Neural cell (in vitro differentiated cells): Measurements from ENCODE around the gene MAML3.

Experiments used
- CTCF ChIP-seq: fragments of 450-650 bp; IDR thresholded peaks from 2 replicates; pipeline ENCODE4 v1.5.1; 2014; ENCODE audit warnings: antibody characterized with exemption, mild to moderate bottlenecking, moderate library complexity; ENCODE audit not compliant: poor library complexity, severe bottlenecking
- EP300 ChIP-seq: fragments of 450-650 bp; conservative IDR thresholded peaks from 2 replicates; pipeline ENCODE4 v1.6.1; 2014; ENCODE audit warnings: antibody characterized with exemption, mild to moderate bottlenecking, moderate library complexity; ENCODE audit not compliant: poor library complexity, severe bottlenecking
- EZH2 ChIP-seq: fragments of 200-600, 300-800 bp; shearing (Covaris generic), sonication (generic); IDR thresholded peaks from 2 replicates; pipeline ENCODE4 v1.6.1; 2014; ENCODE audit warnings: antibody characterized with exemption, low read length, borderline replicate concordance, mild to moderate bottlenecking; ENCODE audit not compliant: insufficient read depth, poor library complexity, severe bottlenecking
- MXI1 ChIP-seq: fragments of 450-650 bp; conservative IDR thresholded peaks from 2 replicates; pipeline ENCODE4 v1.6.1; 2014; ENCODE audit warnings: antibody characterized with exemption, mild to moderate bottlenecking; ENCODE audit not compliant: poor library complexity, severe bottlenecking
- POLR2AphosphoS5 ChIP-seq: IDR thresholded peaks from 2 replicates; pipeline ENCODE4 v1.6.1; 2012
- RAD21 ChIP-seq: fragments of 450-650 bp; conservative IDR thresholded peaks from 2 replicates; pipeline ENCODE4 v1.6.1; 2014; ENCODE audit warnings: antibody characterized with exemption, mild to moderate bottlenecking, moderate library complexity
- REST ChIP-seq: IDR thresholded peaks from 2 replicates; pipeline ENCODE4 v1.6.1; 2012; ENCODE audit warnings: borderline replicate concordance
- TAF1 ChIP-seq: IDR thresholded peaks from 2 replicates; pipeline ENCODE4 v1.6.1; 2012; ENCODE audit warnings: low read depth

GRCh38 chr4:139685180-139685579, 468.8 kb downstream of the MAML3 start:
- TF ChIP-seq CTCF, result no peak
- no peak for TF ChIP-seq REST
- no peak for TF ChIP-seq EZH2
- TF ChIP-seq MXI1, result no peak
- no peak for TF ChIP-seq POLR2AphosphoS5
- no peak for TF ChIP-seq TAF1
- TF ChIP-seq RAD21, result no peak
- no peak for TF ChIP-seq EP300
